ENCODE results near the gene CCDC178. TPM values are rescaled to one million over a fixed set of nuclear protein-coding genes. Genes with fewer than 3 reads are reported as not detected.

Gene CCDC178
- total and polyA plus RNA-seq, 7 donors = 0.06 to 0.25 (median 0.18) TPM; not detected in 4

DNA sequence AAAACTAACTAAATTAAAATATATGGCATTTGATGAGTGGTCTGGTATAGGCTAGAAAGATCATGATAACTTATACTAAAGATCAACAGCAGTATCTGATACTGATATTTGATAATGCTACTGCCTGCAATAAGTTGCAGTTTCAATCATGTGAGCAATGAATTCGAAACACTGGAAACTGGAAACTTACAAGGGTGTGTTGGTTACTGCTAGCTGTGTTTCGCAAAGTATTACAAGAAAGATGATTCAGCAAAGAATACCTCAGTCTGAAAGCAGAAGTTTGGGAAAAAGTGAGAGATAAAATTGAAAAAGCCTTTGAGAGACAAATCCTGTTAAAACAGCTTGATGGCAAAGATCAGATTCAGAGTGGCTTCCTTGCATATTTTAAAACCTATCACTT is 294.5 kb downstream of the CCDC178 start:
- no peaks in the 10 kb centered on the region for H3K36me3 ChIP-seq (ENCODE audit: insufficient read depth in 1 of 2, low read depth in 1 of 2)
- no peak overlapping the region for H3K27ac ChIP-seq
- intact Hi-C loops (cut with DNase I) = no loop called here
- no peaks in the 10 kb centered on the region for H3K27me3 ChIP-seq (ENCODE audit: insufficient read depth in 3 of 3, low read length in 2 of 3)
- no peak for TF ChIP-seq CTCF (IDR thresholded peaks at IDR 0.05)
- no peaks in the 10 kb centered on the region for H3K9me3 ChIP-seq
- no peak overlapping the region for H3K4me3 ChIP-seq
- WGBS, 3 donors = 87 to 93% (median 89%) methylated on average over 2 of the region's 2 CpGs
- no peak for DNase-seq
- H3K4me1 ChIP-seq = no peaks in the 10 kb centered on the region
- no peak for ATAC-seq

GRCh38 chr18:33135951-33136660 is 304.4 kb downstream of the CCDC178 start:
- ATAC-seq = no peak
- TF ChIP-seq CTCF (IDR thresholded peaks at IDR 0.05) = no peak
- WGBS, 3 donors = 29 to 36% (median 30%) methylated on average over 2 of the region's 2 CpGs
- Histone ChIP-seq H3K9me3 (no peaks in the 10 kb centered on the region), H3K4me3 (no peak overlapping the region), H3K27ac (no peak overlapping the region), H3K36me3 (ENCODE audit: insufficient read depth in 1 of 2, low read depth in 1 of 2) (no peaks in the 10 kb centered on the region), H3K4me1 (no peaks in the 10 kb centered on the region), H3K27me3 (ENCODE audit: insufficient read depth in 3 of 3, low read length in 2 of 3) (no peaks in the 10 kb centered on the region)
- no peak for DNase-seq
- intact Hi-C loops (cut with DNase I) = no loop called here

DNA sequence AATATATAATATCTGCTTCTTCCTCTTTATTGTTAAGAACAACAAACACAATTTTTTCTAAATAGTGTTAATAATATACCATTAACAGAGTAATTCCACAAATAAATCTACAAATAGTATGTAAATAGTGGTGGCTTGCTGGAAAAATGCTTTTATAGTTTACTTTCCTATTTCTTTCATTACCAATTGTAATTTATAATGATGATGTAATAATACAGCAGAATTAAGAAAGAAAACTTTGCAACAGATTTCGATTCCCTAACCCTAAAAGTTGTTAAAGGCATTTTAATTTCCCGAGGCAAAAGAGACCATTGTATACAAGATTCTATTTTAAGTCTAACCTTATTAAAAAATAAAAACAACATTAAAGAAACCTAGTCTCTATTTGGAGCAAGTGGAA is 307.9 kb downstream of the CCDC178 start:
- DNase-seq (no peak), ATAC-seq (no peak)
- Histone ChIP-seq H3K27me3 (ENCODE audit: insufficient read depth in 3 of 3, low read length in 2 of 3) (no peaks in the 10 kb centered on the region), H3K9me3 (no peaks in the 10 kb centered on the region), H3K4me3 (no peak overlapping the region), H3K4me1 (no peaks in the 10 kb centered on the region), H3K27ac (no peak overlapping the region), H3K36me3 (ENCODE audit: insufficient read depth in 1 of 2, low read depth in 1 of 2) (no peaks in the 10 kb centered on the region)
- 79 to 82% (median 80%) methylated on average over 2 of the region's 2 CpGs for WGBS, 3 donors
- intact Hi-C loops (cut with DNase I) = no loop called here
- no peak for TF ChIP-seq CTCF (IDR thresholded peaks at IDR 0.05)

DNA sequence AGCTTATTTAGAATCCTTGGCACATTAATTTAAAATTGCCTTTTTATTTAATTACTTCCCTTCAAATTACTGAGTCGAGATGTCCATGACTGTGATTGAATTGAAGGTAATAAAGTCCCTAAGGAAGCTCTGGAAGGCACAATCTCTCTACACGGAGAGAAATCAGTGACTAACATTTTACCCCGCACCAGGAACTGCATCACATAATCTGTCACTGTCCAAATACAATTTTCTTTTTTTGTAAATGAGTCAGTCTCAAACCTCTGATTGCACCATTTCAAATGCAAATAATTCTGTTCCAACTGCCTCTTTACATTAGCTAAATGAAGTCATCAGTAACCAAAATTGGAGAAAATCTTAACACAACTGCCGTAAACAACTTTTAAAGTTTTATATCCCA is 311.9 kb downstream of the CCDC178 start:
- WGBS, 3 donors = 71 to 75% (median 72%) methylated on average over 4 of the region's 4 CpGs

More for the DNA sequence above, 311.9 kb downstream of the CCDC178 start:
- H3K36me3 ChIP-seq (ENCODE audit: insufficient read depth in 1 of 2, low read depth in 1 of 2) = no peaks in the 10 kb centered on the region
- H3K9me3 ChIP-seq = no peaks in the 10 kb centered on the region
- no peaks in the 10 kb centered on the region for H3K27me3 ChIP-seq (ENCODE audit: insufficient read depth in 3 of 3, low read length in 2 of 3)
- intact Hi-C loops (cut with DNase I) = no loop called here
- H3K27ac ChIP-seq = no peak overlapping the region
- no peak overlapping the region for H3K4me3 ChIP-seq
- DNase-seq (no peak), ATAC-seq (no peak)
- TF ChIP-seq CTCF (IDR thresholded peaks at IDR 0.05) = no peak
- H3K4me1 ChIP-seq = no peaks in the 10 kb centered on the region
